Nephron (organoid): ENCODE data around the gene HOXA2.

Experiments used
- H3K27ac Mint-ChIP-seq, 3 experiments: 2 replicates each; pipeline ENCODE4 v1.8.0; 2020; ENCODE audit warnings: mixed read lengths in 3 of 3, mild to moderate bottlenecking in 2 of 3, moderate library complexity in 1 of 3
- H3K27me3 Mint-ChIP-seq: 2 replicates; pipeline ENCODE4 v1.8.0; 2021; ENCODE audit warnings: low read depth, mild to moderate bottlenecking, moderate library complexity, mixed read lengths
- H3K36me3 Mint-ChIP-seq: 2 replicates; pipeline ENCODE4 v1.8.0; 2020; ENCODE audit warnings: low read depth, mixed read lengths
- H3K4me1 Mint-ChIP-seq: 2 replicates; pipeline ENCODE4 v1.8.0; 2020; ENCODE audit warnings: mixed read lengths
- H3K4me3 Mint-ChIP-seq, 3 experiments: 2 replicates each; pipeline ENCODE4 v1.8.0; 2020; ENCODE audit warnings: mild to moderate bottlenecking in 3 of 3, mixed read lengths in 3 of 3, moderate library complexity in 2 of 3
- H3K9me3 Mint-ChIP-seq: 2 replicates; pipeline ENCODE4 v1.8.0; 2020; ENCODE audit warnings: mixed read lengths
- CTCF ChIP-seq, 3 experiments: fragments of 200-600 bp; sonication (generic); IDR thresholded peaks; one replicate each; pipeline ENCODE4 v1.5.0; 2021; ENCODE audit warnings: antibody characterized with exemption in 3 of 3; ENCODE audit not compliant: unreplicated experiment in 3 of 3

Gene HOXA2

GRCh38 chr7:27051451-27051850, 51.0 kb downstream of the HOXA2 start:
- Mint-ChIP-seq H3K27ac (no peak overlapping the region), H3K4me3 (no peak overlapping the region), H3K27me3 (no peaks in the 10 kb centered on the region), H3K4me1 (no peaks in the 10 kb centered on the region), H3K9me3 (no peaks in the 10 kb centered on the region), H3K36me3 (no peaks in the 10 kb centered on the region)
- TF ChIP-seq CTCF (IDR thresholded peaks at IDR 0.05; ENCODE audit: unreplicated experiment in 3 of 3) = no peak
